ENCODE data around the gene ESX1. TPM values are rescaled to one million over a fixed set of nuclear protein-coding genes. Genes with fewer than 3 reads are reported as not detected.

The ESX1 gene
- total and polyA plus RNA-seq, 10 of the 15 experiments (the other 5 are each of a cell fraction or from before 2014, with no cell fraction given), result not detected

GRCh38 chrX:104280609-104281008 is 25.9 kb upstream of the ESX1 start:
- H3K4me1 ChIP-seq (ENCODE audit: control insufficient read depth, insufficient read depth, low read length), result no peaks in the 10 kb centered on the region
- FAIRE-seq (no peak), DNase-seq (ENCODE audit: low read depth, low spot score) (no peak), ATAC-seq (no peak)
- 28% methylated on average over 5 of the region's 5 CpGs for WGBS (ENCODE audit: insufficient coverage, insufficient replicate concordance, low lambda C conversion rate, missing lambda C conversion rate)
- SMC1A ChIA-PET (ENCODE audit: uncharacterized antibody, unreplicated experiment), result no interaction called here
- BruUV-seq (replicated peaks), result no TSS peak
- intact Hi-C loops (cut with micrococcal nuclease; ENCODE audit: unreplicated experiment) (no loop called here), in situ Hi-C loops (cut with MboI) (no loop called here)
- no peak overlapping the region for H3K4me2 ChIP-seq (ENCODE audit: control insufficient read depth, insufficient read depth)
- CTCF ChIA-PET, result no interaction called here
- H4K20me1 ChIP-seq (ENCODE audit: control insufficient read depth, insufficient read depth), result no peaks in the 10 kb centered on the region
- no peaks in the 10 kb centered on the region for H3K36me3 ChIP-seq (ENCODE audit: control insufficient read depth in 2 of 2, insufficient read depth in 2 of 2, low read length in 1 of 2)
- H3K9ac ChIP-seq (ENCODE audit: control insufficient read depth, insufficient read depth, low read length), result no peak overlapping the region
- POLR2A ChIA-PET, result no interaction called here
- H3K27ac ChIP-seq (ENCODE audit: control insufficient read depth, insufficient read depth), result no peak overlapping the region
- RAD21 ChIA-PET (ENCODE audit: unreplicated experiment), result no interaction called here
- H3K27me3 ChIP-seq (replicated peaks in 1 of 2; ENCODE audit: control insufficient read depth in 2 of 2, insufficient read depth in 2 of 2, low read length in 1 of 2), result peaks cover 0 to 2% of the 10 kb centered on the region in 2 experiments; a peak in 1 of 4 replicates
- H3K9me3 ChIP-seq (replicated peaks; ENCODE audit: control insufficient read depth, insufficient read depth, low read length), result no peaks in the 10 kb centered on the region
- no peaks in the 10 kb centered on the region for H3K79me2 ChIP-seq (ENCODE audit: control insufficient read depth, insufficient read depth, low read length)
- H2AFZ ChIP-seq (ENCODE audit: control insufficient read depth, low read depth, low read length), result no peak overlapping the region
- no peak overlapping the region for H3K4me3 ChIP-seq
- TF ChIP-seq CREB1 (IDR thresholded peaks at IDR 0.05; ENCODE audit: low read depth), result no peak
- no peak for TF ChIP-seq ZBTB40 (IDR thresholded peaks at IDR 0.05; ENCODE audit: borderline replicate concordance)
- TF ChIP-seq NR2F1 (conservative IDR thresholded peaks at IDR 0.05), result no peak
- no peak for TF ChIP-seq NFYA (IDR thresholded peaks at IDR 0.05; ENCODE audit: borderline replicate concordance, low read depth, low read length)
- TF ChIP-seq REST (IDR thresholded peaks at IDR 0.05; ENCODE audit: low read depth, low read length), result no peak
- no peak for TF ChIP-seq STAT3 (IDR thresholded peaks at IDR 0.05; ENCODE audit: low read depth, low read length)
- no peak for TF ChIP-seq BRCA1 (IDR thresholded peaks at IDR 0.05; ENCODE audit: low read depth, low read length)
- no peak for TF ChIP-seq SIX5 (IDR thresholded peaks at IDR 0.05; ENCODE audit: low read depth, low read length, severe bottlenecking)
- TF ChIP-seq CHD4 (IDR thresholded peaks at IDR 0.05), result no peak
- no peak for TF ChIP-seq PBX3 (IDR thresholded peaks at IDR 0.05; ENCODE audit: insufficient replicate concordance, low read depth, low read length)
- TF ChIP-seq JUNB (IDR thresholded peaks at IDR 0.05), result no peak
- TF ChIP-seq ZNF274 (IDR thresholded peaks at IDR 0.05; ENCODE audit: insufficient read depth, insufficient read length), result no peak
- TF ChIP-seq FOS (IDR thresholded peaks at IDR 0.05; ENCODE audit: borderline replicate concordance, extremely low read depth, insufficient read length), result no peak
